Heart right ventricle (tissue), 16 donors: ENCODE data around the gene CHEK2. TPM values are rescaled to one million over a fixed set of nuclear protein-coding genes. Genes with fewer than 3 reads are reported as not detected.
"Not testable (repeated sequence)": the region's sequence is repeated elsewhere in the genome, so short reads cannot be mapped to it uniquely, and the experiment has no call there.

Experiments
- ATAC-seq, 8 donors: fragments of 200-7000 bp; cut with Tn5 transposase; one replicate each; pipeline ENCODE4 v1.9.1; 2020; ENCODE audit warnings: mild to moderate bottlenecking in 8 of 8, moderate library complexity in 8 of 8, moderate number of reproducible peaks in 1 of 8
- DNase-seq, 2 donors: peaks; one replicate each; pipeline ENCODE4 v3.0.0-alpha.2; 2020
- H3K27ac ChIP-seq, 10 donors: fragments of 200-600 bp; sonication (generic) in 2 of 10; one replicate each; pipeline versions ENCODE4 v1.5.0 to v1.8.0; 2020 to 2022; ENCODE audit warnings: mild to moderate bottlenecking in 3 of 10
- H3K27me3 ChIP-seq, 7 donors: fragments of 200-600 bp; one replicate each; pipeline ENCODE4 v1.8.0; 2021 to 2022; ENCODE audit warnings: mild to moderate bottlenecking in 2 of 7
- H3K36me3 ChIP-seq, 9 donors: fragments of 200-600 bp; sonication (generic) in 1 of 9; one replicate each; pipeline versions ENCODE4 v1.5.0 to v1.8.0; 2020 to 2022; ENCODE audit warnings: mild to moderate bottlenecking in 2 of 9
- H3K4me1 ChIP-seq, 9 donors: fragments of 200-600 bp; sonication (generic) in 1 of 9; one replicate each; pipeline versions ENCODE4 v1.5.0 to v1.8.0; 2020 to 2022; ENCODE audit warnings: mild to moderate bottlenecking in 4 of 9
- H3K4me3 ChIP-seq, 10 donors: fragments of 200-600 bp; sonication (generic) in 2 of 10; one replicate each; pipeline versions ENCODE4 v1.5.0 to v1.8.0; 2020 to 2022; ENCODE audit warnings: mild to moderate bottlenecking in 7 of 10, moderate library complexity in 2 of 10
- H3K9me3 ChIP-seq, 11 donors: fragments of 200-600 bp in 10 of 11; sonication (generic) in 2 of 11; one replicate each; pipeline versions ENCODE4 v1.5.0 to v1.8.0; 2013 to 2022; ENCODE audit warnings: mild to moderate bottlenecking in 2 of 11, control low read depth in 1 of 11, moderate library complexity in 1 of 11
- WGBS, 2 donors: extraction: QIAGEN DNeasy Blood & Tissue Kit; methylation state at CpG; one replicate each; pipeline ENCODE4 v1.1.7; 2013; ENCODE audit warnings: inconsistent platforms in 1 of 2; 5-methylcytosine and 5-hydroxymethylcytosine counted together
- intact Hi-C, 10 donors: fragments of 100-400 bp; cut with DNase I; formaldehyde crosslinking; loops; one replicate each; pipeline versions ENCODE4 v1.11.1 to v1.14.2; 2022
- polyA plus RNA-seq, 2 donors: library from polyadenylated mRNA; stranded (reverse); fragments of 200-250 nt; gene quantifications; one replicate each; pipeline ENCODE4 v1.2.3, GENCODE V29; 2013
- total RNA-seq, 10 donors: library from RNA; stranded (reverse); fragmentation: NEBNext Ultra II Directional in 3 of 10; extraction: Animal tissue kit (Norgen Biotek cat#: 25700) in 3 of 10; gene quantifications; one replicate each; pipeline versions ENCODE4 v1.2.1 to v1.2.4, GENCODE V29; 2021 to 2023
- TF ChIP-seq, protein P1 (sequence below), 9 donors: fragments of 200-600 bp; sonication (generic) in 2 of 9; IDR thresholded peaks; one replicate each; pipeline versions ENCODE4 v1.5.0 to v1.8.0; 2021 to 2022; ENCODE audit warnings: antibody characterized with exemption in 9 of 9, mild to moderate bottlenecking in 5 of 9, moderate library complexity in 1 of 9
- donor health status: Arrhythmogenic right ventricular cardiomyopathy.
- donor health status: ischemic (EF 13 %, LVEDD 7.1; RV severe dilation, severe dysfunction).
- donor health status: healthy with polysubstance abuse.
- donor health status: DM: no; HTN: yes; CAD: no.
- donor health status: DM: no; HTN: no; CAD: no.
- donor health status: ischemic (EF 25% LVEDD 6.9; RV normal size, moderate dysfunction).
- donor health status: ischemic (EF 25% LVEDD 5.7; RV mildly dilated, moderate dysfunction).
- donor health status: healthy.
- donor health status: DM: yes; HTN: yes; CAD: no.
- donor health status: Ischemic cardiomyopathy.
- donor health status: ischemic (EF 35%, LVEDD 5.7; RV mildly dilated, moderate dysfunction).
- donor health status: nonischemic (EF 11% LVEDD 7.7; RV severe dilation, severe dysfunction).
- donor health status: DM: yes; HTN: yes; CAD: no.
- donor health status: PGD.
- donor health status: ischemic (EF 29% LVEDD 5.4; RV normal size, mild dysfunction).
- donor health status: nonischemic (EF 23%, LVEDD 6.1; RV moderate dilation, normal function).

Gene CHEK2
- total and polyA plus RNA-seq, 12 donors: 0.74 to 8.0 (median 1.7) TPM

DNA sequence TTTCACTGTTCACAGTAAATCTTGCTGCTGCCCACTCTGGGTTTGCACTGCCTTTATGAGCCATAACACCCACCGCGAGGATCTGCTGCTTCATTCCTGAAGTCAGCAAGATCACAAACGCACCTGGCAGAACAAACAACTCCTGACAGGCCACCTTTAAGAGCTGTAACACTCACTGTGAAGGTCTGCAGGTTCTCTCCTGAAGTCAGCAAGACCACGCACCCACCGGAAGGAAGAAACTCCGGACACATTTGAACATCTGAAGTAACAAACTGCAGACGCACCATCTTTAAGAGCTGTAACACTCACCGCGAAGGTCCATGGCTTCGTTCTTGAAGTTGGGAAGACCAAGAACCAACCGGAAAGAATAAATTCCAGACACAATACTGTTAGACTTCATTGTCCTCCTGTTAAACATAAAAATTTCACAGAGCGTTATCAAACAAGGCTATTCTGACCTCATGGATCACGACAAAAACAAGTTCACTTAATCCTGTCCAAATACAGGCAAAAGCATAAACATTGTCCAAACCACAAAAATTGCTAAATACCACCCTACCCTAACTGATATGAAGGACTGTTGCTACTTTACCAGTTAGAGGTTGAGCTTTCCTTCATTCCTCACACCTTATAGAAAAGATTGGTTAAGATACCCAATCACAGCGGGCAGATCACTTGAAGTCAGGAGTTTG is 27.9 kb upstream of the CHEK2 start:
- WGBS, 2 donors: 92 to 94% methylated on average over 14 of the region's 14 CpGs
- ATAC-seq (no peak), DNase-seq (no peak)
- Histone ChIP-seq H3K27me3 (no peaks in the 10 kb centered on the region), H3K36me3 (peaks cover 0 to 4% (median 0%) of the 10 kb centered on the region in 9 donors), H3K4me3 (no peak overlapping the region), H3K4me1 (peaks cover 5 to 19% (median 14%) of the 10 kb centered on the region in 9 donors), H3K27ac (no peak overlapping the region), H3K9me3 (peaks cover 0 to 8% (median 0%) of the 10 kb centered on the region in 11 donors)
- intact Hi-C loops: no loop called here
- TF ChIP-seq, protein P1, sequence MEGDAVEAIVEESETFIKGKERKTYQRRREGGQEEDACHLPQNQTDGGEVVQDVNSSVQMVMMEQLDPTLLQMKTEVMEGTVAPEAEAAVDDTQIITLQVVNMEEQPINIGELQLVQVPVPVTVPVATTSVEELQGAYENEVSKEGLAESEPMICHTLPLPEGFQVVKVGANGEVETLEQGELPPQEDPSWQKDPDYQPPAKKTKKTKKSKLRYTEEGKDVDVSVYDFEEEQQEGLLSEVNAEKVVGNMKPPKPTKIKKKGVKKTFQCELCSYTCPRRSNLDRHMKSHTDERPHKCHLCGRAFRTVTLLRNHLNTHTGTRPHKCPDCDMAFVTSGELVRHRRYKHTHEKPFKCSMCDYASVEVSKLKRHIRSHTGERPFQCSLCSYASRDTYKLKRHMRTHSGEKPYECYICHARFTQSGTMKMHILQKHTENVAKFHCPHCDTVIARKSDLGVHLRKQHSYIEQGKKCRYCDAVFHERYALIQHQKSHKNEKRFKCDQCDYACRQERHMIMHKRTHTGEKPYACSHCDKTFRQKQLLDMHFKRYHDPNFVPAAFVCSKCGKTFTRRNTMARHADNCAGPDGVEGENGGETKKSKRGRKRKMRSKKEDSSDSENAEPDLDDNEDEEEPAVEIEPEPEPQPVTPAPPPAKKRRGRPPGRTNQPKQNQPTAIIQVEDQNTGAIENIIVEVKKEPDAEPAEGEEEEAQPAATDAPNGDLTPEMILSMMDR (IDR thresholded peaks at IDR 0.05): no peak

DNA sequence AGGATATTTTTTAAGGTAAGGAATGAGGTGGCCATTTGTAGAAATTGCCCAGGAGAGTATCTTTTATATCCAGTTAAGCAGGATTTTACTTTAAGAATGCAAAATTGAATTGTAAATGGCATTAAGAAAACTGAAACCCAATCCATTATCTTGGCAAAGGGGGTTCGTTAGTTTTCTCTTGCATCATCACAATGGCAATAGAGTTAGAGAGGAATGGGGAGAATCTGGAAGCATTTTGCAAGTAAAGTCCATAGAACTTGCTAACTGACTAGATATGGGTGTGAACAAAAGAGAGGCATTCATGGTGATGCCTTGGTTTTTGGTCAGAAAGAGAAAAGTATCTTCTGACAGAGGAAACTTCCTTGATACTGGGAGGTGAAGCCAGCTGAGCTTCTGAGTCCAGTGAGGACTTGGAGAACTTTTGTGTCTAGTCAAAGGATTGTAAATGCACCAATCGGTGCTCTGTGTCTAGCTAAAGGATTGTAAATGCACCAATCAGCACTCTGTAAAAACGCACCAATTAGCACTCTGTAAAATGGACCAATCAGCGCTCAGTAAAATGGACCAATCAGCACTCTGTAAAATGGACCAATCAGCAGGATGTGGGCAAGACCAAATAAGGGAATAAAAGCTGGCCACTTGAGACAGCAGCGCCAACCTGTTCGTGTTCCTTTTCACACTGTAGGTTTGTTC is 27.2 kb upstream of the CHEK2 start:
- TF ChIP-seq, protein P1 (IDR thresholded peaks at IDR 0.05): no peak
- Histone ChIP-seq H3K36me3 (no peaks in the 10 kb centered on the region), H3K4me3 (no peak overlapping the region), H3K27me3 (no peaks in the 10 kb centered on the region), H3K4me1 (peaks cover 1 to 12% (median 7%) of the 10 kb centered on the region in 9 donors), H3K27ac (no peak overlapping the region), H3K9me3 (peaks cover 0 to 8% (median 0%) of the 10 kb centered on the region in 11 donors)
- ATAC-seq (no peak), DNase-seq (no peak)
- 89% methylated on average over 6 of the region's 6 CpGs for WGBS, 2 donors
- intact Hi-C loops: no loop called here

GRCh38 chr22:28766628-28767027 is 25.0 kb upstream of the CHEK2 start:
- Histone ChIP-seq H3K27ac (no peak overlapping the region), H3K27me3 (no peaks in the 10 kb centered on the region), H3K9me3 (peaks cover 0 to 8% (median 0%) of the 10 kb centered on the region in 11 donors), H3K4me1 (no peaks in the 10 kb centered on the region), H3K36me3 (no peaks in the 10 kb centered on the region), H3K4me3 (no peak overlapping the region)
- no peak for DNase-seq
- TF ChIP-seq, protein P1 (IDR thresholded peaks at IDR 0.05): no peak
- WGBS, 2 donors: 91 to 93% methylated on average over 3 of the region's 3 CpGs
- no peak for ATAC-seq
- intact Hi-C loops: no loop called here

DNA sequence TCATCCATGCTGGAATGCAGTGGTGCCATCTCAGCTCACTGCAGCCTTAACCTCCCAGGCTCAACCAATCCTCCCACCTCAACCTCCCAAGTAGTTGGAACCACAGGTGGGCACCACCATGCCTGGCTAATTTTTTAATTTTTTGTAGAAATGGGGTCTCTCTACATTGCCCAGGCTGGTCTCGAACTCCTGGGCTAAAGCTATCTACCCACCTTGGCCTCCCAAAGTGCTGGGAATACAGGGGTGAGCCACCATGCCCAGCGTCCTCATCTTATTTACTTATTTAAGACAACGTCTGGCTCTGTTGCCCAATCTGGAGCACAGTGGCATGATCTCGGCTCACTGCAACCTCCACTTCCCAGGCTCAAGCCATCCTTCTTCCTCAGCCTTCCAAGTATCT is 20.4 kb upstream of the CHEK2 start:
- intact Hi-C loops, H3K4me3 ChIP-seq, H3K36me3 ChIP-seq, DNase-seq, H3K27me3 ChIP-seq, H3K9me3 ChIP-seq, ATAC-seq, H3K27ac ChIP-seq: not testable (repeated sequence)
- 95% methylated on average over 4 of the region's 4 CpGs for WGBS, 2 donors
- peaks cover 0 to 14% (median 0%) of the 10 kb centered on the region in 9 donors for H3K4me1 ChIP-seq

GRCh38 chr22:28761449-28761755 is 19.8 kb upstream of the CHEK2 start:
- Histone ChIP-seq H3K4me3 (no peak overlapping the region), H3K27ac (no peak overlapping the region), H3K27me3 (no peaks in the 10 kb centered on the region), H3K9me3 (no peaks in the 10 kb centered on the region), H3K4me1 (peaks cover 0 to 14% (median 0%) of the 10 kb centered on the region in 9 donors), H3K36me3 (peaks cover 0 to 12% (median 0%) of the 10 kb centered on the region in 9 donors)
- intact Hi-C loops: no loop called here
- no peak for ATAC-seq
- TF ChIP-seq, protein P1 (IDR thresholded peaks at IDR 0.05): no peak
- WGBS, 2 donors: 94 to 97% methylated on average over 10 of the region's 10 CpGs
- DNase-seq: no peak
